Bronchial epithelial cell (primary cell): ENCODE data around the gene KIF3A. TPM values are rescaled to one million over a fixed set of nuclear protein-coding genes. Genes with fewer than 3 reads are reported as not detected.

Source experiments
- DNase-seq: peaks from one replicate; pipeline ENCODE4 v3.0.0-alpha.2; 2010; ENCODE audit warnings: low read depth
- FAIRE-seq: peaks from 2 replicates; lab custom pipeline; 2011; peaks lifted over from hg19 to GRCh38; lab: Jason Lieb, UNC
- H3K27me3 ChIP-seq: 2 replicates; pipeline ENCODE4 v1.5.1; 2011; ENCODE audit warnings: low read length; ENCODE audit not compliant: control insufficient read depth, insufficient read depth
- H3K36me3 ChIP-seq: 2 replicates; pipeline ENCODE4 v1.5.1; 2011; ENCODE audit warnings: low read length; ENCODE audit not compliant: control insufficient read depth, insufficient read depth
- H3K4me3 ChIP-seq: 2 replicates; pipeline ENCODE4 v1.5.1; 2011; ENCODE audit warnings: mild to moderate bottlenecking, low read depth, low read length, control low read depth
- CTCF ChIP-seq: IDR thresholded peaks from 2 replicates; pipeline ENCODE4 v1.5.1; 2011; ENCODE audit warnings: mild to moderate bottlenecking, moderate library complexity, low read length, control low read depth, inconsistent platforms; ENCODE audit not compliant: insufficient read depth, severe bottlenecking
- total RNA-seq: library from RNA; depleted of rRNA; stranded (reverse); fragments of >200 nt; gene quantifications from 2 replicates; pipeline ENCODE4 v1.2.1, GENCODE V29; 2014

The KIF3A gene
- total RNA-seq, result 6.8 and 9.9 TPM in 2 replicates

GRCh38 chr5:132736853-132737833, at the start of gene KIF3A:
Gene KIF3A, minus strand, starts transcription at chr5:132737546. Its CDS starts 127 bp downstream, at chr5:132737419.
- no peaks in the 10 kb centered on the region for H3K36me3 ChIP-seq
- peak within 1 kb of the TSS; percentile 82 for H3K4me3 ChIP-seq
- no peaks in the 10 kb centered on the region for H3K27me3 ChIP-seq
- DNase-seq, result peak; percentile 95
- FAIRE-seq, result peak; percentile 60
- TF ChIP-seq CTCF, result no peak

DNA sequence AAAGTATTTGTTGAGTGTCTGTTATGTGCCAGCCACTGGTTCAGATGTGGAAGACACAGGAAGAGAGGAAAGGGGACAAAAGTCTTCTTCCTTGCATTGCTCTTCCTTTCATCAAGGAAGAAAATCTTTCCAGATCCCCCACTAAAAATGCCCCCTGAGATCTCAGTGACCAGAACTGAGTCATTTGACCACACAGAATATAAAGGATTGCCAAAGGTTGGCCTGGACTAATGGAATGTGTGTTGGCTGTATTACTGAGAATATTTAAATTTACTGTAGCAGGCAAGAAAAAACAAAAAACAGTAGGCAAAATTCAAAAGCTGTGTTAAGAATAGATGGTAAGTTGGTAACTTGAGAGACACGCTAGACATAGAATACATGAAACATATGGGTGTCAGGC, 49.7 kb upstream of the KIF3A start:
- no peak overlapping the region for H3K4me3 ChIP-seq
- no peaks in the 10 kb centered on the region for H3K27me3 ChIP-seq
- H3K36me3 ChIP-seq, result no peaks in the 10 kb centered on the region
- FAIRE-seq (no peak), DNase-seq (no peak)
- no peak for TF ChIP-seq CTCF

DNA sequence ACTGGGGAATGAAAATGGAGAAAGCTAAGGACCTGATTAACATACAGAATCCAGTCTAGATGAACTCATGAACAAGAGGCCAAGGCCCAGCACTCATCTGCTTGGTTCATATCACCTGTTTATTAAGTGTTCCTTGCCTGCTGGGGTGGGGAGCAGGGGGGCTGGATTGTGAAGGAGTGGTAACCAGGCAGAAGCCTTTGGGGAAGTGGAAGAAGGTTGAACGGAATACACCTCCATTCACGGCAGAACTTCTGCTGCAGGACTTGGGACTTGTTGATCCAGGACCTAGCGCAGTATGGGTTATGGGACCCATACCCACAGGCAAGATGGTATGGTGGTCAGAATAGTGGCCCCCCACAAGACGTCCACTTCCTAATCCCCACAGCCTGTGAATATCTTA, 48.5 kb upstream of the KIF3A start:
- no peak for FAIRE-seq
- H3K27me3 ChIP-seq, result no peaks in the 10 kb centered on the region

GRCh38 chr5:132785365-132785764, 48.0 kb upstream of the KIF3A start:
- no peak for DNase-seq
- H3K27me3 ChIP-seq, result no peaks in the 10 kb centered on the region
- no peak overlapping the region for H3K4me3 ChIP-seq
- TF ChIP-seq CTCF, result no peak
- no peak for FAIRE-seq
- H3K36me3 ChIP-seq, result no peaks in the 10 kb centered on the region

More for the DNA sequence above, 48.5 kb upstream of the KIF3A start:
- DNase-seq, result no peak
- no peak for TF ChIP-seq CTCF
- H3K36me3 ChIP-seq, result no peaks in the 10 kb centered on the region
- H3K4me3 ChIP-seq, result no peak overlapping the region

GRCh38 chr5:132782101-132782500, 44.8 kb upstream of the KIF3A start:
- DNase-seq, result peak; percentile 72
- Histone ChIP-seq H3K27me3 (no peaks in the 10 kb centered on the region), H3K36me3 (no peaks in the 10 kb centered on the region), H3K4me3 (no peak overlapping the region)
- no peak for FAIRE-seq
- TF ChIP-seq CTCF, result no peak
